ENCODE data around the gene SNX33. TPM values are rescaled to one million over a fixed set of nuclear protein-coding genes. Genes with fewer than 3 reads are reported as not detected.

The SNX33 gene
- total and polyA plus RNA-seq, 2 of the 13 experiments (the other 11 are each of a cell fraction or from before 2014, with no cell fraction given) = 11.0 to 11.6 TPM

DNA sequence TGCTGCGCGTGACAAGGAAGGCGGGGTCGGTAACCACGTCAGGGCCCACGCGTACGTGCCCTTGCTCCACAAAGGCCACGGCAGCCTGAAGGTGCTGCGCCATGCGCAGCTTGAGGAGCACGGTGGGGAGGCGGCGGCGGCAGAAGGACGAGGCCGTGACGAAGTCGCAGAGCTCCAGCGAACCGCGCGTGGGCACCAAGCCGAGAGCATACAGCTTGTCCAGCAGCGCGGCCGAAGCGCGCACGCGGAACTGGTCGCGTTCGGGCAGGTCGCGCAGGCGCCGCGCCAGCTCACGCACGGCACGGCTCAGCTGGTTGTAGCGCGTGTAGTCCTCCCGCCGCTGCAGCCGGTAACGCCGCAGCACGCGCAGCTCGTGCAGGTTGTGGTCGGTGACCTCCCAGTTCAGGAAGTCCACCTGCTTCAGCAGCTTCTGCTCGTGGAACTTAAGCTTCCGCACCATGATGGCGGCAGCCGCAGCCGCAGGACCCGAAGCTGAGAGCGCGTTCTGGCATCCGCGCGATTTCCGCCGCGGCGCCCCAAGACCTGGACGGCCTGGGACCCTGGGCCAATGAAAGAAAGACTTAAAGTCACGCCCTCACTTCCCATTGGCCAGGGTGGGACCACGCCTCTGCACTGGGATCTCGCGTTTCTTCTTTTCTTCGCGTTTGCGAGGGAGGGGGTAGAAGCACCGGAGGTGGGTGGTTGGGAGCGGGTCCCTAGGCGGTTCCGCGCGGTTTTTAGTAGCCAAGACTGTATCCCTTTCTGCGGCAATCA is 7.8 kb upstream of the SNX33 start, which contains the start of gene IMP3 (continued):
- TF ChIP-seq, protein P1, sequence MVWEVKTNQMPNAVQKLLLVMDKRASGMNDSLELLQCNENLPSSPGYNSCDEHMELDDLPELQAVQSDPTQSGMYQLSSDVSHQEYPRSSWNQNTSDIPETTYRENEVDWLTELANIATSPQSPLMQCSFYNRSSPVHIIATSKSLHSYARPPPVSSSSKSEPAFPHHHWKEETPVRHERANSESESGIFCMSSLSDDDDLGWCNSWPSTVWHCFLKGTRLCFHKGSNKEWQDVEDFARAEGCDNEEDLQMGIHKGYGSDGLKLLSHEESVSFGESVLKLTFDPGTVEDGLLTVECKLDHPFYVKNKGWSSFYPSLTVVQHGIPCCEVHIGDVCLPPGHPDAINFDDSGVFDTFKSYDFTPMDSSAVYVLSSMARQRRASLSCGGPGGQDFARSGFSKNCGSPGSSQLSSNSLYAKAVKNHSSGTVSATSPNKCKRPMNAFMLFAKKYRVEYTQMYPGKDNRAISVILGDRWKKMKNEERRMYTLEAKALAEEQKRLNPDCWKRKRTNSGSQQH (CRISPR knock-in tag; IDR thresholded peaks at IDR 0.05; ENCODE audit: low read depth) = peak; percentile 88; the same call in 1 of the 2 replicates
- peak; percentile 93 for TF ChIP-seq ZNF782 (CRISPR knock-in tag; IDR thresholded peaks at IDR 0.05; ENCODE audit: borderline replicate concordance)
- peak; percentile 58; the same call in 1 of the 2 replicates for TF ChIP-seq PRDM15 (CRISPR knock-in tag; IDR thresholded peaks at IDR 0.05)
- TF ChIP-seq NCOR1 (IDR thresholded peaks at IDR 0.05; ENCODE audit: borderline replicate concordance, low read length) = peak; percentile 42; the same call in 1 of the 2 replicates
- no peak for TF ChIP-seq SIX1 (CRISPR knock-in tag; IDR thresholded peaks at IDR 0.05; ENCODE audit: borderline replicate concordance)
- TF ChIP-seq ZNF143 (CRISPR knock-in tag; IDR thresholded peaks at IDR 0.05) = peak; percentile 59
- TF ChIP-seq ZNF816 (CRISPR knock-in tag; IDR thresholded peaks at IDR 0.05; ENCODE audit: borderline replicate concordance) = no peak
- peak; percentile 71; the same call in 1 of the 2 replicates for TF ChIP-seq GLI4 (CRISPR knock-in tag; IDR thresholded peaks at IDR 0.05; ENCODE audit: borderline replicate concordance)
- TF ChIP-seq ZNF552 (CRISPR knock-in tag; IDR thresholded peaks at IDR 0.05; ENCODE audit: borderline replicate concordance) = 0 out of 2 replicates have a peak, but pooled peaks have one; percentile 84
- no peak; the same call in 1 of the 2 replicates for TF ChIP-seq ZNF839 (CRISPR knock-in tag; IDR thresholded peaks at IDR 0.05; ENCODE audit: borderline replicate concordance)
- peak; percentile 26; the same call in 1 of the 2 replicates for TF ChIP-seq ZNF724P (CRISPR knock-in tag; IDR thresholded peaks at IDR 0.05; ENCODE audit: borderline replicate concordance)
- TF ChIP-seq, protein P2, sequence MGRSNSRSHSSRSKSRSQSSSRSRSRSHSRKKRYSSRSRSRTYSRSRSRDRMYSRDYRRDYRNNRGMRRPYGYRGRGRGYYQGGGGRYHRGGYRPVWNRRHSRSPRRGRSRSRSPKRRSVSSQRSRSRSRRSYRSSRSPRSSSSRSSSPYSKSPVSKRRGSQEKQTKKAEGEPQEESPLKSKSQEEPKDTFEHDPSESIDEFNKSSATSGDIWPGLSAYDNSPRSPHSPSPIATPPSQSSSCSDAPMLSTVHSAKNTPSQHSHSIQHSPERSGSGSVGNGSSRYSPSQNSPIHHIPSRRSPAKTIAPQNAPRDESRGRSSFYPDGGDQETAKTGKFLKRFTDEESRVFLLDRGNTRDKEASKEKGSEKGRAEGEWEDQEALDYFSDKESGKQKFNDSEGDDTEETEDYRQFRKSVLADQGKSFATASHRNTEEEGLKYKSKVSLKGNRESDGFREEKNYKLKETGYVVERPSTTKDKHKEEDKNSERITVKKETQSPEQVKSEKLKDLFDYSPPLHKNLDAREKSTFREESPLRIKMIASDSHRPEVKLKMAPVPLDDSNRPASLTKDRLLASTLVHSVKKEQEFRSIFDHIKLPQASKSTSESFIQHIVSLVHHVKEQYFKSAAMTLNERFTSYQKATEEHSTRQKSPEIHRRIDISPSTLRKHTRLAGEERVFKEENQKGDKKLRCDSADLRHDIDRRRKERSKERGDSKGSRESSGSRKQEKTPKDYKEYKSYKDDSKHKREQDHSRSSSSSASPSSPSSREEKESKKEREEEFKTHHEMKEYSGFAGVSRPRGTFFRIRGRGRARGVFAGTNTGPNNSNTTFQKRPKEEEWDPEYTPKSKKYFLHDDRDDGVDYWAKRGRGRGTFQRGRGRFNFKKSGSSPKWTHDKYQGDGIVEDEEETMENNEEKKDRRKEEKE (IDR thresholded peaks at IDR 0.05) = no peak
- TF ChIP-seq ESRRA (CRISPR knock-in tag; IDR thresholded peaks at IDR 0.05; ENCODE audit: low read depth) = peak; percentile 60
- peak; percentile 66; the same call in 1 of the 2 replicates for TF ChIP-seq RELA (CRISPR knock-in tag; IDR thresholded peaks at IDR 0.05)
